Measurements from ENCODE around the gene SAP30L. TPM values are rescaled to one million over a fixed set of nuclear protein-coding genes. Genes with fewer than 3 reads are reported as not detected.

The SAP30L gene
- total and polyA plus RNA-seq, 2 of the 4 experiments (the other 2 are of a cell fraction), result 9.7 to 17.6 TPM

DNA sequence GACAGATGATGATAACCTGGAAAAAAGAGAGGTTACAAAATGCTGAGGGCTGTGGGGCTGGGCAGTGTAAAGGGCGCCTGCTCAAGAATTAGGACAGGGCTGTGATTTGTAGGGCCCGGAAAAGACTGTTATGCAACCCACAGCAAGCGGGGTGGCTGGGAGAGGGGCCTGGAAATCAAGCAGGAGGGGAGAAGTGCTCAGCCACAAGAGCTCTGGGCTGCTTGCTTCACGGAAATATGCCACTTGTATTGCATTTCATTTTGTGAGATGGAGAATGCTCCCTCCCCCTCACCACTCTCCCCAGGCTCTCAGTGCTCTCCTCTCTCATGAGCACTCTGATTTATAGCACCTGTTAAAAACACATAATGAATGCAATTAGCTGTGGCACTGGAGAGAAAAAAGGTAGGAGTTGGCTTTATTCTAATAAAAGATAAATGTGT lies 40.6 kb downstream of the SAP30L start:
- Histone ChIP-seq H3K79me1 (ENCODE audit: low read depth in 1 of 2, low read length in 2 of 2) (no peaks in the 10 kb centered on the region), H2BK5ac (ENCODE audit: low read depth, low read length, poor library complexity, severe bottlenecking) (no peak overlapping the region), H3K9me3 (ENCODE audit: control insufficient read depth, insufficient read depth, low read length) (peaks cover 8% of the 10 kb centered on the region), H3K18ac (ENCODE audit: low read depth, low read length) (no peak overlapping the region), H4K5ac (ENCODE audit: low read depth, low read length) (no peak overlapping the region), H3K56ac (ENCODE audit: extremely low read depth, insufficient read depth, low read length) (no peak overlapping the region), H4K20me1 (ENCODE audit: insufficient read depth, low read length) (no peaks in the 10 kb centered on the region; the same call in 1 of the 2 replicates), H3K23ac (ENCODE audit: low read depth, low read length) (no peak overlapping the region), H4K8ac (ENCODE audit: low read depth in 2 of 2, low read length in 2 of 2) (no peak overlapping the region), H3K4me1 (ENCODE audit: control insufficient read depth, insufficient read depth, low read length) (no peaks in the 10 kb centered on the region), H3K14ac (replicated peaks; ENCODE audit: low read depth, low read length) (no peak overlapping the region), H2BK120ac (ENCODE audit: low read depth, low read length) (no peak overlapping the region), H3K9ac (ENCODE audit: low read depth, low read length) (no peak overlapping the region), H2BK20ac (ENCODE audit: low read depth, low read length) (no peak overlapping the region), H3K4me3 (ENCODE audit: insufficient read depth, low read depth, low read length) (no peak overlapping the region), H3K4ac (ENCODE audit: low read depth, low read length) (no peak overlapping the region), H3K9me1 (ENCODE audit: insufficient read depth, low read length) (no peaks in the 10 kb centered on the region), H2BK15ac (ENCODE audit: low read depth, low read length) (no peak overlapping the region), H4K91ac (ENCODE audit: insufficient read depth, low read depth, low read length) (no peak overlapping the region), H3K36me3 (ENCODE audit: control insufficient read depth, insufficient read depth, low read length) (no peaks in the 10 kb centered on the region), H2AK9ac (replicated peaks; ENCODE audit: low read depth, low read length, poor library complexity) (no peak overlapping the region), H3K27me3 (ENCODE audit: control insufficient read depth, insufficient read depth, low read length) (peaks cover 74% of the 10 kb centered on the region), H2AK5ac (ENCODE audit: low read depth, low read length) (no peak overlapping the region), H2AFZ (replicated peaks; ENCODE audit: low read length, poor library complexity) (no peak overlapping the region), H3K4me2 (ENCODE audit: low read depth, low read length) (no peak overlapping the region), H3K27ac (ENCODE audit: insufficient read depth, low read length) (no peak overlapping the region)
- CTCF ChIA-PET, result interaction anchor here (0.6 to 1.3 kb wide), 3 partner anchors 35 to 197 kb away, joined by 3 to 4 read pairs (median 4); no protein-coding TSS in a partner anchor
- POLR2A ChIA-PET (ENCODE audit: unreplicated experiment), result no interaction called here
- TF ChIP-seq NFE2L2 (IDR thresholded peaks at IDR 0.05; ENCODE audit: low read depth, low read length) (no peak), SMC3 (IDR thresholded peaks at IDR 0.05; ENCODE audit: low read depth, low read length) (no peak), POLR2A (IDR thresholded peaks at IDR 0.05; ENCODE audit: low read depth, low read length) (no peak), CHD1 (IDR thresholded peaks at IDR 0.05; ENCODE audit: low read depth, low read length) (no peak), FOS (IDR thresholded peaks at IDR 0.05; ENCODE audit: low read depth, low read length) (no peak), CEBPB (IDR thresholded peaks at IDR 0.05; ENCODE audit: low read depth, low read length) (no peak), RAD21 (IDR thresholded peaks at IDR 0.05; ENCODE audit: low read length) (no peak), MAFK (IDR thresholded peaks at IDR 0.05; ENCODE audit: low read depth, low read length) (no peak), MXI1 (IDR thresholded peaks at IDR 0.05; ENCODE audit: borderline replicate concordance, low read depth, low read length) (no peak), RFX5 (IDR thresholded peaks at IDR 0.05; ENCODE audit: low read depth, low read length) (no peak)
- TF ChIP-seq, protein P1, sequence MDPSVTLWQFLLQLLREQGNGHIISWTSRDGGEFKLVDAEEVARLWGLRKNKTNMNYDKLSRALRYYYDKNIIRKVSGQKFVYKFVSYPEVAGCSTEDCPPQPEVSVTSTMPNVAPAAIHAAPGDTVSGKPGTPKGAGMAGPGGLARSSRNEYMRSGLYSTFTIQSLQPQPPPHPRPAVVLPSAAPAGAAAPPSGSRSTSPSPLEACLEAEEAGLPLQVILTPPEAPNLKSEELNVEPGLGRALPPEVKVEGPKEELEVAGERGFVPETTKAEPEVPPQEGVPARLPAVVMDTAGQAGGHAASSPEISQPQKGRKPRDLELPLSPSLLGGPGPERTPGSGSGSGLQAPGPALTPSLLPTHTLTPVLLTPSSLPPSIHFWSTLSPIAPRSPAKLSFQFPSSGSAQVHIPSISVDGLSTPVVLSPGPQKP (IDR thresholded peaks at IDR 0.05; ENCODE audit: borderline replicate concordance, low read depth, low read length), result no peak
- TF ChIP-seq, protein P2, sequence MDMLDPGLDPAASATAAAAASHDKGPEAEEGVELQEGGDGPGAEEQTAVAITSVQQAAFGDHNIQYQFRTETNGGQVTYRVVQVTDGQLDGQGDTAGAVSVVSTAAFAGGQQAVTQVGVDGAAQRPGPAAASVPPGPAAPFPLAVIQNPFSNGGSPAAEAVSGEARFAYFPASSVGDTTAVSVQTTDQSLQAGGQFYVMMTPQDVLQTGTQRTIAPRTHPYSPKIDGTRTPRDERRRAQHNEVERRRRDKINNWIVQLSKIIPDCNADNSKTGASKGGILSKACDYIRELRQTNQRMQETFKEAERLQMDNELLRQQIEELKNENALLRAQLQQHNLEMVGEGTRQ (IDR thresholded peaks at IDR 0.05; ENCODE audit: low read depth, low read length), result no peak
- TF ChIP-seq, protein P3, sequence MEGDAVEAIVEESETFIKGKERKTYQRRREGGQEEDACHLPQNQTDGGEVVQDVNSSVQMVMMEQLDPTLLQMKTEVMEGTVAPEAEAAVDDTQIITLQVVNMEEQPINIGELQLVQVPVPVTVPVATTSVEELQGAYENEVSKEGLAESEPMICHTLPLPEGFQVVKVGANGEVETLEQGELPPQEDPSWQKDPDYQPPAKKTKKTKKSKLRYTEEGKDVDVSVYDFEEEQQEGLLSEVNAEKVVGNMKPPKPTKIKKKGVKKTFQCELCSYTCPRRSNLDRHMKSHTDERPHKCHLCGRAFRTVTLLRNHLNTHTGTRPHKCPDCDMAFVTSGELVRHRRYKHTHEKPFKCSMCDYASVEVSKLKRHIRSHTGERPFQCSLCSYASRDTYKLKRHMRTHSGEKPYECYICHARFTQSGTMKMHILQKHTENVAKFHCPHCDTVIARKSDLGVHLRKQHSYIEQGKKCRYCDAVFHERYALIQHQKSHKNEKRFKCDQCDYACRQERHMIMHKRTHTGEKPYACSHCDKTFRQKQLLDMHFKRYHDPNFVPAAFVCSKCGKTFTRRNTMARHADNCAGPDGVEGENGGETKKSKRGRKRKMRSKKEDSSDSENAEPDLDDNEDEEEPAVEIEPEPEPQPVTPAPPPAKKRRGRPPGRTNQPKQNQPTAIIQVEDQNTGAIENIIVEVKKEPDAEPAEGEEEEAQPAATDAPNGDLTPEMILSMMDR (conservative IDR thresholded peaks at IDR 0.05; ENCODE audit: low read depth, low read length), result no peak
- intact Hi-C loops (cut with micrococcal nuclease) (no loop called here), dilution Hi-C loops (cut with HindIII; ENCODE audit: low sequenced_read_pairs, unreplicated experiment) (no loop called here), in situ Hi-C loops (cut with MboI; ENCODE audit: low sequenced_read_pairs) (no loop called here)
- DNase-seq, result no peak
- no peak for ATAC-seq (ENCODE audit: low read depth)
- BruUV-seq (replicated peaks), result no TSS peak
- 0% methylated on average over 2 of the region's 4 CpGs; no CpG with 5 or more reads in 1 of the 2 experiments for WGBS, 2 experiments (ENCODE audit: extremely low coverage in 2 of 2, insufficient read length in 1 of 2)

All from IMR-90 (cell line).